ENCODE results near the gene GPD2. TPM values are rescaled to one million over a fixed set of nuclear protein-coding genes. Genes with fewer than 3 reads are reported as not detected.

Gene GPD2
- total RNA-seq, 1 donor from 2014 or later, result 49.5 TPM

GRCh38 chr2:156635646-156636045, 199.5 kb downstream of the GPD2 start:
- peaks cover 5% of the 10 kb centered on the region for H3K4me1 Mint-ChIP-seq (ENCODE audit: low read depth)
- peaks cover 4% of the 10 kb centered on the region for H3K9me3 Mint-ChIP-seq (ENCODE audit: low read depth)
- H3K27me3 Mint-ChIP-seq, result no peaks in the 10 kb centered on the region
- H3K27ac Mint-ChIP-seq, result no peak overlapping the region
- TF ChIP-seq, protein P1, sequence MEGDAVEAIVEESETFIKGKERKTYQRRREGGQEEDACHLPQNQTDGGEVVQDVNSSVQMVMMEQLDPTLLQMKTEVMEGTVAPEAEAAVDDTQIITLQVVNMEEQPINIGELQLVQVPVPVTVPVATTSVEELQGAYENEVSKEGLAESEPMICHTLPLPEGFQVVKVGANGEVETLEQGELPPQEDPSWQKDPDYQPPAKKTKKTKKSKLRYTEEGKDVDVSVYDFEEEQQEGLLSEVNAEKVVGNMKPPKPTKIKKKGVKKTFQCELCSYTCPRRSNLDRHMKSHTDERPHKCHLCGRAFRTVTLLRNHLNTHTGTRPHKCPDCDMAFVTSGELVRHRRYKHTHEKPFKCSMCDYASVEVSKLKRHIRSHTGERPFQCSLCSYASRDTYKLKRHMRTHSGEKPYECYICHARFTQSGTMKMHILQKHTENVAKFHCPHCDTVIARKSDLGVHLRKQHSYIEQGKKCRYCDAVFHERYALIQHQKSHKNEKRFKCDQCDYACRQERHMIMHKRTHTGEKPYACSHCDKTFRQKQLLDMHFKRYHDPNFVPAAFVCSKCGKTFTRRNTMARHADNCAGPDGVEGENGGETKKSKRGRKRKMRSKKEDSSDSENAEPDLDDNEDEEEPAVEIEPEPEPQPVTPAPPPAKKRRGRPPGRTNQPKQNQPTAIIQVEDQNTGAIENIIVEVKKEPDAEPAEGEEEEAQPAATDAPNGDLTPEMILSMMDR (IDR thresholded peaks at IDR 0.05; ENCODE audit: unreplicated experiment), result no peak
- no peak for DNase-seq (ENCODE audit: low spot score, unreplicated experiment)
- no peak overlapping the region for H3K4me3 Mint-ChIP-seq (ENCODE audit: low read depth)
- H3K36me3 Mint-ChIP-seq (ENCODE audit: insufficient read depth), result no peaks in the 10 kb centered on the region

Other genes starting within 250 kb of the GPD2 start
- gene NR4A2, start 103.7 kb upstream of the GPD2 start, total RNA-seq, result 7.9 and 8.3 TPM in 2 replicates

Measured in progenitor cell of endocrine pancreas (in vitro differentiated cells).